ENCODE data around the gene TFIP11. TPM values are rescaled to one million over a fixed set of nuclear protein-coding genes. Genes with fewer than 3 reads are reported as not detected.

The TFIP11 gene
- total RNA-seq, 1 experiment from 2014 or later: 23.4 TPM

GRCh38 chr22:26547837-26548236, 35.6 kb upstream of the TFIP11 start:
- no peaks in the 10 kb centered on the region for H3K27me3 ChIP-seq
- no peak for DNase-seq
- no peaks in the 10 kb centered on the region for H3K9me3 ChIP-seq (replicated peaks)
- no peak overlapping the region for H3K4me3 ChIP-seq
- no peaks in the 10 kb centered on the region for H3K36me3 ChIP-seq
- H3K27ac ChIP-seq: no peak overlapping the region
- peaks cover 7% of the 10 kb centered on the region; the same call in 1 of the 2 replicates for H3K4me1 ChIP-seq

- no peak for DNase-seq
Observed at GRCh38 chr22:26547426-26547825, 35.2 kb upstream of the TFIP11 start.

GRCh38 chr22:26546282-26546681, 34.0 kb upstream of the TFIP11 start:
- no peaks in the 10 kb centered on the region for H3K36me3 ChIP-seq
- no peak overlapping the region for H3K4me3 ChIP-seq
- H3K27ac ChIP-seq: no peak overlapping the region
- DNase-seq: no peak
- H3K9me3 ChIP-seq (replicated peaks): no peaks in the 10 kb centered on the region
- peaks cover 7% of the 10 kb centered on the region; the same call in 1 of the 2 replicates for H3K4me1 ChIP-seq
- no peaks in the 10 kb centered on the region for H3K27me3 ChIP-seq

More at GRCh38 chr22:26547426-26547825, 35.2 kb upstream of the TFIP11 start:
- Histone ChIP-seq H3K27ac (no peak overlapping the region), H3K27me3 (no peaks in the 10 kb centered on the region), H3K36me3 (no peaks in the 10 kb centered on the region), H3K9me3 (replicated peaks) (no peaks in the 10 kb centered on the region), H3K4me1 (peaks cover 7% of the 10 kb centered on the region; the same call in 1 of the 2 replicates), H3K4me3 (no peak overlapping the region)

- Histone ChIP-seq H3K4me1 (peaks cover 4% of the 10 kb centered on the region; the same call in 1 of the 2 replicates), H3K27me3 (no peaks in the 10 kb centered on the region), H3K4me3 (no peak overlapping the region), H3K36me3 (no peaks in the 10 kb centered on the region), H3K9me3 (replicated peaks) (no peaks in the 10 kb centered on the region), H3K27ac (no peak overlapping the region)
- DNase-seq: no peak
Observed at GRCh38 chr22:26545827-26546226, 33.6 kb upstream of the TFIP11 start.

- H3K4me1 ChIP-seq: peaks cover 4% of the 10 kb centered on the region; the same call in 1 of the 2 replicates
- H3K27me3 ChIP-seq: no peaks in the 10 kb centered on the region
- no peaks in the 10 kb centered on the region for H3K36me3 ChIP-seq
- no peaks in the 10 kb centered on the region for H3K9me3 ChIP-seq (replicated peaks)
- no peak for DNase-seq
- no peak overlapping the region for H3K4me3 ChIP-seq
- no peak overlapping the region for H3K27ac ChIP-seq
Observed at GRCh38 chr22:26545385-26545784, 33.1 kb upstream of the TFIP11 start.

- DNase-seq: no peak
- H3K27me3 ChIP-seq: no peaks in the 10 kb centered on the region
- H3K9me3 ChIP-seq (replicated peaks): no peaks in the 10 kb centered on the region
- no peaks in the 10 kb centered on the region for H3K4me1 ChIP-seq
- no peak overlapping the region for H3K27ac ChIP-seq
- no peaks in the 10 kb centered on the region for H3K36me3 ChIP-seq
- H3K4me3 ChIP-seq: no peak overlapping the region
Observed at GRCh38 chr22:26544489-26544888, 32.2 kb upstream of the TFIP11 start.

GRCh38 chr22:26542831-26543230, 30.6 kb upstream of the TFIP11 start:
- no peaks in the 10 kb centered on the region for H3K9me3 ChIP-seq (replicated peaks)
- H3K27me3 ChIP-seq: no peaks in the 10 kb centered on the region
- H3K27ac ChIP-seq: no peak overlapping the region
- H3K4me1 ChIP-seq: no peaks in the 10 kb centered on the region
- H3K4me3 ChIP-seq: no peak overlapping the region
- no peak for DNase-seq
- no peaks in the 10 kb centered on the region for H3K36me3 ChIP-seq

- no peak overlapping the region for H3K27ac ChIP-seq
- no peak for DNase-seq
Observed at GRCh38 chr22:26541167-26541819, 29.0 kb upstream of the TFIP11 start.

GRCh38 chr22:26540119-26540518, 27.8 kb upstream of the TFIP11 start:
- Histone ChIP-seq H3K27ac (no peak overlapping the region), H3K27me3 (no peaks in the 10 kb centered on the region), H3K9me3 (replicated peaks) (no peaks in the 10 kb centered on the region), H3K4me1 (no peaks in the 10 kb centered on the region), H3K36me3 (0 out of 2 replicates have a peak, but pooled peaks cover 2% of the 10 kb centered on the region), H3K4me3 (no peak overlapping the region)
- no peak for DNase-seq

More at GRCh38 chr22:26541167-26541819, 29.0 kb upstream of the TFIP11 start:
- no peaks in the 10 kb centered on the region for H3K36me3 ChIP-seq
- H3K27me3 ChIP-seq: no peaks in the 10 kb centered on the region
- H3K4me3 ChIP-seq: no peak overlapping the region
- no peaks in the 10 kb centered on the region for H3K4me1 ChIP-seq
- H3K9me3 ChIP-seq (replicated peaks): no peaks in the 10 kb centered on the region

- 0 out of 2 replicates have a peak, but pooled peaks cover 2% of the 10 kb centered on the region for H3K36me3 ChIP-seq
- H3K4me1 ChIP-seq: no peaks in the 10 kb centered on the region
- no peaks in the 10 kb centered on the region for H3K27me3 ChIP-seq
- H3K27ac ChIP-seq: no peak overlapping the region
- DNase-seq: no peak
- no peaks in the 10 kb centered on the region for H3K9me3 ChIP-seq (replicated peaks)
- H3K4me3 ChIP-seq: no peak overlapping the region
Observed at GRCh38 chr22:26536762-26537134, 24.5 kb upstream of the TFIP11 start.

- no peak for DNase-seq
- Histone ChIP-seq H3K9me3 (replicated peaks) (no peaks in the 10 kb centered on the region), H3K4me3 (no peak overlapping the region), H3K4me1 (no peaks in the 10 kb centered on the region), H3K27ac (no peak overlapping the region), H3K27me3 (no peaks in the 10 kb centered on the region), H3K36me3 (0 out of 2 replicates have a peak, but pooled peaks cover 2% of the 10 kb centered on the region)
Observed at GRCh38 chr22:26536056-26536761, 23.9 kb upstream of the TFIP11 start.

GRCh38 chr22:26535603-26535908, 23.3 kb upstream of the TFIP11 start:
- Histone ChIP-seq H3K36me3 (0 out of 2 replicates have a peak, but pooled peaks cover 2% of the 10 kb centered on the region), H3K4me3 (no peak overlapping the region), H3K4me1 (no peaks in the 10 kb centered on the region), H3K27ac (no peak overlapping the region), H3K9me3 (replicated peaks) (no peaks in the 10 kb centered on the region), H3K27me3 (no peaks in the 10 kb centered on the region)
- DNase-seq: no peak

GRCh38 chr22:26534874-26535602, 22.8 kb upstream of the TFIP11 start:
- Histone ChIP-seq H3K4me1 (no peaks in the 10 kb centered on the region), H3K27me3 (no peaks in the 10 kb centered on the region), H3K27ac (no peak overlapping the region), H3K4me3 (no peak overlapping the region), H3K36me3 (0 out of 2 replicates have a peak, but pooled peaks cover 2% of the 10 kb centered on the region), H3K9me3 (replicated peaks) (no peaks in the 10 kb centered on the region)
- no peak for DNase-seq

GRCh38 chr22:26534171-26534855, 22.0 kb upstream of the TFIP11 start:
- no peaks in the 10 kb centered on the region for H3K27me3 ChIP-seq
- DNase-seq: no peak
- H3K4me1 ChIP-seq: no peaks in the 10 kb centered on the region
- no peaks in the 10 kb centered on the region for H3K9me3 ChIP-seq (replicated peaks)
- H3K36me3 ChIP-seq: 0 out of 2 replicates have a peak, but pooled peaks cover 2% of the 10 kb centered on the region
- H3K27ac ChIP-seq: no peak overlapping the region
- no peak overlapping the region for H3K4me3 ChIP-seq
